ENCODE results near the gene PCYT2. TPM values are rescaled to one million over a fixed set of nuclear protein-coding genes. Genes with fewer than 3 reads are reported as not detected.

The PCYT2 gene
- total and polyA plus RNA-seq, 9 of the 15 experiments (the other 6 are each of a cell fraction or from before 2014, with no cell fraction given) = 0.92 to 134 (median 82.5) TPM

DNA sequence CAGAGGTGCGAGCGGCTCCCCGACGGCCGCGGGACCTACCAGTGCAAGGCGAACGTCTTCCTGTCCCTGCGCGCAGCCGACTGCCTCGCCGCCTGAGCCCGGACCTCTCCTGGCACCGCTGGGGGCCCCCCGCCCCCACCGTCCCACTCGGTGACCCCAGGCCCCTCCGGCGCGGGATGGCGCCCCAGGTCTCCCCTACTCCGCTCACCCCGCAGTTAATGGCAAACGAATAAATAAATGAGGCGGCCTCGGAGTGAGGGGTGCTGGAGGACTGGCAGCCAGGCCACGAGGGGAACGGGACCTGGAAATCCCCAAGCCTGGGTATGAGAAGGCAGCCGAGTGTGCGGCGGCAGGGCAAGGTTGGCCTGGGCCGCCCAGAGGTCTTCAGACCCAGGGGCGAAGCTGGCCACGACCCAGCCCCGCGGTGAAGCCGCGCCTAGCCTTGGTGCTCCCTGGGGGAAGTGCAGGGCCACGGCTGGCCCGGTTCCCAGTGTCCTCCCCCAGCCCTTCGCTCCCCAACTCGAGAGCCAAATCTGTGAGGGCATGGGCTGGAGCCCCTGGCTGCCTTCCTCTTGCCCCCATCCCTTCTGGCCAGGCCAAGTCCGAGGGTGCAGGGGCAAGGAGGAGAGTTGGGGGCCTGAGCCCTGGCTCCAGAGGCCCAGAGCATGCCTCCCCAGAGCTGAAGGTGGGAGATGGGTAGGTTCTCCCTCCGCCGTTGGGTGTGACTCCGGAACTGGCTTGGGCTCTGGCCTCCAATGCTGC lies 8.4 kb downstream of the PCYT2 start (continued):
- TF ChIP-seq, protein P1, sequence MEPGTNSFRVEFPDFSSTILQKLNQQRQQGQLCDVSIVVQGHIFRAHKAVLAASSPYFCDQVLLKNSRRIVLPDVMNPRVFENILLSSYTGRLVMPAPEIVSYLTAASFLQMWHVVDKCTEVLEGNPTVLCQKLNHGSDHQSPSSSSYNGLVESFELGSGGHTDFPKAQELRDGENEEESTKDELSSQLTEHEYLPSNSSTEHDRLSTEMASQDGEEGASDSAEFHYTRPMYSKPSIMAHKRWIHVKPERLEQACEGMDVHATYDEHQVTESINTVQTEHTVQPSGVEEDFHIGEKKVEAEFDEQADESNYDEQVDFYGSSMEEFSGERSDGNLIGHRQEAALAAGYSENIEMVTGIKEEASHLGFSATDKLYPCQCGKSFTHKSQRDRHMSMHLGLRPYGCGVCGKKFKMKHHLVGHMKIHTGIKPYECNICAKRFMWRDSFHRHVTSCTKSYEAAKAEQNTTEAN (CRISPR knock-in tag; IDR thresholded peaks at IDR 0.05) = no peak
- TF ChIP-seq PML (IDR thresholded peaks at IDR 0.05; ENCODE audit: low read length) (peak; percentile 24; the same call in 1 of the 2 replicates), ZNF3 (CRISPR knock-in tag; IDR thresholded peaks at IDR 0.05) (0 out of 2 replicates have a peak, but pooled peaks have one; percentile 59)

DNA sequence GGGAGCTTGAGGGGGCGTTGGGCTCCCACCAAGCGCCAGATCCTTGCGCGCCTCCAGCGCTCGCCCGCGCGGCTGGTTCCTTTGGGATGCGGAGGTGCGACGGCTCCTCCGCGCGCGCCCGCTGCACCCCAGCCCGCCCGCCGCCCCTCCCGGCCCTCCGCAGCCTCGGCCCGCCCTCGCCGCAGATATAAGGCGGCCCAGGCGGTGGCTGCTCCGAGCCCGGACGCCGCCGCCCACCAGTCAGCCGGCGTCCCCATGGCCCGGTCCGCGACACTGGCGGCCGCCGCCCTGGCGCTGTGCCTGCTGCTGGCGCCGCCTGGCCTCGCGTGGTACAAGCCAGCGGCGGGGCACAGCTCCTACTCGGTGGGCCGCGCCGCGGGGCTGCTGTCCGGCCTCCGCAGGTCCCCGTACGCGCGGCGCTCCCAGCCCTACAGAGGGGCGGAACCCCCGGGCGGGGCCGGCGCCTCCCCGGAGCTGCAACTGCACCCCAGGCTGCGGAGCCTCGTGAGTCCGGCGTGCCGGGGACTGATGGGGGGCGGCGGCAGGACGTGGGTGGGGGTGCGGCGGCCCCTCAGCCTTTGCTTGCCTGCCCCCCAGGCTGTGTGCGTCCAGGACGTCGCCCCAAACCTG lies 9.1 kb downstream of the PCYT2 start, which contains the start of gene NPB:
Gene NPB (plus strand): TSS at position 216 of the 630 bp plus-strand sequence. CDS start 40 bp downstream, at position 256.
- H3K9ac ChIP-seq (ENCODE audit: insufficient read depth in 1 of 2, low read depth in 2 of 2, low read length in 2 of 2) = peak within 1 kb of the TSS in 1 of 2 experiments; percentile 89; a peak in 3 of 4 replicates
- DNase-seq (ENCODE audit: extremely low read depth in 1 of 4, low spot score in 3 of 4) = peak; percentile 65 to 73 (median 68)
- H3K27me3 ChIP-seq (ENCODE audit: control insufficient read depth in 2 of 2, insufficient read depth in 2 of 2, low read length in 2 of 2) = no peaks in the 10 kb centered on the region
- H3K4me2 ChIP-seq (ENCODE audit: insufficient read depth, low read length) = peak within 1 kb of the TSS; percentile 51
- H4K20me1 ChIP-seq (replicated peaks; ENCODE audit: control insufficient read depth, insufficient read depth, low read length) = peaks cover 9% of the 10 kb centered on the region; the same call in 1 of the 2 replicates
- CTCF ChIA-PET (ENCODE audit: low intra/inter-chr PET ratio) = no interaction called here
- no peaks in the 10 kb centered on the region for H3K9me3 ChIP-seq (replicated peaks; ENCODE audit: control insufficient read depth, insufficient read depth, low read depth, low read length)
- under 1% methylated on average over 26 of the region's 79 CpGs for WGBS (ENCODE audit: insufficient coverage, low coverage, missing lambda C conversion rate)
- in situ Hi-C loops (cut with MboI) = no loop called here
- no peak for FAIRE-seq
- H3K4me3 ChIP-seq = peak within 1 kb of the TSS; percentile 32; the same call in 1 of the 2 replicates
- H3K79me2 ChIP-seq (ENCODE audit: control insufficient read depth, insufficient read depth, low read length) = no peaks in the 10 kb centered on the region
- POLR2A ChIA-PET = interaction anchor here (0.6 to 1.7 kb wide), 8 partner anchors 9 to 251 kb away, joined by 3 to 10 read pairs (median 4); partner anchors contain the start of genes ANAPC11 and PCYT2
- BruUV-seq (replicated peaks) = no TSS peak
- ATAC-seq = peak; percentile 86
- H2AFZ ChIP-seq (ENCODE audit: low read depth, low read length) = no peak within 1 kb of the TSS
- peaks cover 10 to 84% of the 10 kb centered on the region in 2 experiments for H3K4me1 ChIP-seq (replicated peaks in 1 of 2; ENCODE audit: control insufficient read depth in 2 of 2, insufficient read depth in 2 of 2, low read length in 2 of 2)
- no peaks in the 10 kb centered on the region for H3K9me1 ChIP-seq (ENCODE audit: control insufficient read depth, insufficient read depth, low read length)
- H3K27ac ChIP-seq (ENCODE audit: extremely low read depth, low read depth, low read length) = peak within 1 kb of the TSS; percentile 27; the same call in 1 of the 3 replicates
- H3K36me3 ChIP-seq (ENCODE audit: control insufficient read depth, insufficient read depth, low read length) = peaks cover 74% of the 10 kb centered on the region; the same call in 2 of the 3 replicates
- intact Hi-C loops (cut with micrococcal nuclease) = no loop called here
- TF ChIP-seq GATAD2B (IDR thresholded peaks at IDR 0.05; ENCODE audit: borderline replicate concordance) (peak; percentile 84), FOXM1 (IDR thresholded peaks at IDR 0.05; ENCODE audit: low read depth) (no peak), FOXM1 (CRISPR knock-in tag; IDR thresholded peaks at IDR 0.05; ENCODE audit: low read depth) (0 out of 2 replicates have a peak, but pooled peaks have one; percentile 41), EWSR1 (IDR thresholded peaks at IDR 0.05; ENCODE audit: borderline replicate concordance, low read depth, partially characterized antibody) (no peak), MAZ (CRISPR knock-in tag; conservative IDR thresholded peaks at IDR 0.05 in 1 of 2, IDR thresholded peaks at IDR 0.05 in 1 of 2) (peak in 1 of 2 experiments; percentile 28; a peak in 2 of 4 replicates)
- TF ChIP-seq, protein P2, sequence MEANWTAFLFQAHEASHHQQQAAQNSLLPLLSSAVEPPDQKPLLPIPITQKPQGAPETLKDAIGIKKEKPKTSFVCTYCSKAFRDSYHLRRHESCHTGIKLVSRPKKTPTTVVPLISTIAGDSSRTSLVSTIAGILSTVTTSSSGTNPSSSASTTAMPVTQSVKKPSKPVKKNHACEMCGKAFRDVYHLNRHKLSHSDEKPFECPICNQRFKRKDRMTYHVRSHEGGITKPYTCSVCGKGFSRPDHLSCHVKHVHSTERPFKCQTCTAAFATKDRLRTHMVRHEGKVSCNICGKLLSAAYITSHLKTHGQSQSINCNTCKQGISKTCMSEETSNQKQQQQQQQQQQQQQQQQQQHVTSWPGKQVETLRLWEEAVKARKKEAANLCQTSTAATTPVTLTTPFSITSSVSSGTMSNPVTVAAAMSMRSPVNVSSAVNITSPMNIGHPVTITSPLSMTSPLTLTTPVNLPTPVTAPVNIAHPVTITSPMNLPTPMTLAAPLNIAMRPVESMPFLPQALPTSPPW (CRISPR knock-in tag; IDR thresholded peaks at IDR 0.05) = peak; percentile 75
- TF ChIP-seq, protein P3, sequence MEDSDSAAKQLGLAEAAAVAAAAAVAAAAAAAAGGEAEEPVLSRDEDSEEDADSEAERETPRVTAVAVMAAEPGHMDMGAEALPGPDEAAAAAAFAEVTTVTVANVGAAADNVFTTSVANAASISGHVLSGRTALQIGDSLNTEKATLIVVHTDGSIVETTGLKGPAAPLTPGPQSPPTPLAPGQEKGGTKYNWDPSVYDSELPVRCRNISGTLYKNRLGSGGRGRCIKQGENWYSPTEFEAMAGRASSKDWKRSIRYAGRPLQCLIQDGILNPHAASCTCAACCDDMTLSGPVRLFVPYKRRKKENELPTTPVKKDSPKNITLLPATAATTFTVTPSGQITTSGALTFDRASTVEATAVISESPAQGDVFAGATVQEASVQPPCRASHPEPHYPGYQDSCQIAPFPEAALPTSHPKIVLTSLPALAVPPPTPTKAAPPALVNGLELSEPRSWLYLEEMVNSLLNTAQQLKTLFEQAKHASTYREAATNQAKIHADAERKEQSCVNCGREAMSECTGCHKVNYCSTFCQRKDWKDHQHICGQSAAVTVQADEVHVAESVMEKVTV (CRISPR knock-in tag; IDR thresholded peaks at IDR 0.05) = no peak
